A549 (cell line): Measurements from ENCODE around the gene BLTP3A.

Experiments
- CTCF ChIP-seq: fragments of >200 bp; sonication (Bioruptor Twin); formaldehyde crosslinking; IDR thresholded peaks from 3 replicates; pipeline ENCODE4 v1.5.1; 2016
- JUN ChIP-seq, 2 experiments: fragments of >200 bp; sonication (Bioruptor Twin); formaldehyde crosslinking; IDR thresholded peaks; 2 replicates in 1 of 2; 3 replicates in 1 of 2; pipeline ENCODE4 v1.6.1; 2016 to 2017
- MYC ChIP-seq: IDR thresholded peaks from 2 replicates; pipeline ENCODE4 v1.6.1; 2012; ENCODE audit warnings: mild to moderate bottlenecking, inconsistent platforms, low read length, improper control_type of control experiment, borderline replicate concordance

- TF ChIP-seq CTCF (no peak), MYC (no peak), JUN (IDR thresholded peaks at IDR 0.05) (no peak)
Observed at GRCh38 chr6:34793877-34794276, 2.0 kb downstream of the BLTP3A start.
